Breast epithelium (tissue), 4 donors: ENCODE results near the gene UBE2Q2. TPM values are rescaled to one million over a fixed set of nuclear protein-coding genes. Genes with fewer than 3 reads are reported as not detected.

Source experiments
- DNase-seq, 2 donors: peaks; one replicate each; pipeline ENCODE4 v3.0.0-alpha.2; 2019; ENCODE audit warnings: low spot score in 2 of 2
- H3K27ac ChIP-seq, 2 donors: fragments of 200-600 bp; sonication (generic) in 1 of 2; one replicate each; pipeline ENCODE4 v1.5.1; 2016 to 2019; ENCODE audit warnings: mild to moderate bottlenecking in 1 of 2
- H3K27me3 ChIP-seq, 2 donors: fragments of 200-600 bp; sonication (generic) in 1 of 2; one replicate each; pipeline versions ENCODE4 v1.5.1 to v1.6.0; 2017 to 2019; ENCODE audit warnings: control low read depth in 1 of 2, mild to moderate bottlenecking in 1 of 2
- H3K36me3 ChIP-seq: fragments of 200-600 bp; one replicate; pipeline ENCODE4 v1.5.1; 2019
- H3K4me1 ChIP-seq, 2 donors: fragments of 200-600 bp; sonication (generic); one replicate each; pipeline ENCODE4 v1.5.1; 2016 to 2019; ENCODE audit warnings: control low read depth in 1 of 2
- H3K4me3 ChIP-seq, 3 donors: fragments of 200-600 bp; sonication (generic); 1 replicate in 2 of 3; 2 replicates in 1 of 3; pipeline ENCODE4 v1.5.1; 2016 to 2019; ENCODE audit warnings: mild to moderate bottlenecking in 3 of 3, moderate library complexity in 2 of 3
- H3K9me3 ChIP-seq, 2 donors: fragments of 200-600 bp; sonication (generic) in 1 of 2; one replicate each; pipeline ENCODE4 v1.5.1; 2016 to 2019; ENCODE audit warnings: control low read depth in 1 of 2
- CTCF ChIP-seq, 3 donors: fragments of 450-650 bp; IDR thresholded peaks; one replicate each; pipeline ENCODE4 v1.5.1; 2016 to 2017; ENCODE audit warnings: antibody characterized with exemption in 3 of 3, mild to moderate bottlenecking in 3 of 3, moderate library complexity in 3 of 3
- POLR2A ChIP-seq: fragments of 450-650 bp; IDR thresholded peaks from one replicate; pipeline ENCODE4 v1.6.1; 2016; ENCODE audit warnings: antibody characterized with exemption, mild to moderate bottlenecking, moderate library complexity
- POLR2AphosphoS5 ChIP-seq, 3 donors: sonication (generic); formaldehyde crosslinking; IDR thresholded peaks; one replicate each; pipeline ENCODE4 v1.6.1; 2017; ENCODE audit warnings: antibody characterized with exemption in 3 of 3
- intact Hi-C: fragments of 100-400 bp; cut with DNase I; formaldehyde crosslinking; loops from one replicate; pipeline ENCODE4 v1.15.1; 2023; ENCODE audit warnings: low total_unique reads
- total RNA-seq, 3 donors: library from RNA; depleted of rRNA; stranded (reverse); fragments of >200 nt; gene quantifications; one replicate each; pipeline ENCODE4 v1.1.0, GENCODE V29; 2016

UBE2Q2 gene
- total RNA-seq, 3 donors from 2014 or later = 45.9 to 56.5 (median 48.8) TPM

DNA sequence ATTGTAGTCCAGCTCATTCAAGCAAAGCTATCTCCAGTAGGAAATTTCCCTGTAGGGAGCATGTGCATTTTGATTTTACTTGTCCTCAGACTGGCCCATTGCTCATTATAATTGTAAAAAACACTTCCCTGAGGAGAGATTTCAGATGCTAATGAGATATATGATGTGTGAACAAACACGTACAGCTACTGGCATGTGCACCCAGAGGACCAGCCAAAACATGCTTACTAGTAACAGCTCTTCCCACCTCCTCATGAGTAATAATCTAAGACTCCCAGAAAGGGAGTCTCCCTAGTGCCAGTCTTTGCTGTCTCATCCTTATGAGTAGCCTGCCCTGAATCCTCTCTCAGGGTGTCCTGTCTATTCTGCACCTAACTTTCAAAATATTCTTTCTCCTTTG lies 103.8 kb downstream of the UBE2Q2 start:
- intact Hi-C loops = no loop called here
- Histone ChIP-seq H3K4me3 (no peak overlapping the region), H3K27ac (no peak overlapping the region), H3K9me3 (no peaks in the 10 kb centered on the region), H3K4me1 (no peaks in the 10 kb centered on the region), H3K36me3 (no peaks in the 10 kb centered on the region), H3K27me3 (no peaks in the 10 kb centered on the region)
- DNase-seq = no peak
- no peak for TF ChIP-seq POLR2A
- no peak for TF ChIP-seq CTCF (IDR thresholded peaks at IDR 0.05)
- no peak for TF ChIP-seq POLR2AphosphoS5 (IDR thresholded peaks at IDR 0.05)

DNA sequence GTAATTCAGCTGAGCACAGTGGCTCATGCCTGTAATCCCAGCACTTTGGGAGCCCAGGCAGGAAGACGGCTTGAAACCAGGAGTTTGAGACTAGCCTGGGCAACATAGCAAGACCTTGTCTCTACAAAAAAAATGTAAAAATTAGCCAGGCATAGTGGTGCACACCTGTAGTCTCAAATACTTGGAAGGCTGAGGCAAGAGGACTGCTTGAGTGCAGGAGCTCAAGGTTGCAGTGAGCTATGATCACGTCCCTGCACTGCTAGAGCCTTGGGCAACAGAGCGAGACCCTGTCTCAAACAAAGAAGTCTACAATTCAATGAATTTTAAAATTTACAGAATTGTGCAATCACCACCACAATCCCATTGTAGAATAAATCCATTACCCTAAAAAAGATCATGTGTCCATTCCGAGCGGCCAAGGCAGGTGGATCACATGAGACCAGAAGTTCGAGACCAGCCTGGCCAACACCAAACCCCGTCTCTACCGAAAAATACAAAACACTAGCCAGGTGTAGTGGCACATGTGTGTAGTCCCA lies 105.6 kb downstream of the UBE2Q2 start:
- DNase-seq = no peak
- TF ChIP-seq POLR2AphosphoS5 (IDR thresholded peaks at IDR 0.05) = no peak
- TF ChIP-seq POLR2A = no peak
- TF ChIP-seq CTCF (IDR thresholded peaks at IDR 0.05) = no peak
- H3K36me3 ChIP-seq = no peaks in the 10 kb centered on the region
- no peaks in the 10 kb centered on the region for H3K4me1 ChIP-seq
- H3K27me3 ChIP-seq = no peaks in the 10 kb centered on the region
- H3K27ac ChIP-seq = no peak overlapping the region
- no peaks in the 10 kb centered on the region for H3K9me3 ChIP-seq
- no peak overlapping the region for H3K4me3 ChIP-seq
- intact Hi-C loops = no loop called here

Other genes with a start within 250 kb of the UBE2Q2 start
- 10 to 100 TPM; 19.8 to 24.9 (median 23.6) TPM for gene SNUPN, start 217.7 kb upstream of the UBE2Q2 start, total RNA-seq
- 100 to 1,000 TPM; 144 to 194 (median 175) TPM for gene IMP3, start 203.2 kb upstream of the UBE2Q2 start, total RNA-seq
- 10 to 100 TPM; 32.8 to 42.7 (median 36.3) TPM for gene SNX33, start 195.5 kb upstream of the UBE2Q2 start, total RNA-seq
- 10 to 100 TPM in 2 of 3 donors, 1 to 10 TPM in 1; 6.3 to 42.9 (median 17.0) TPM for gene CSPG4, start 130.6 kb upstream of the UBE2Q2 start, total RNA-seq
- gene FBXO22, start 60.4 kb downstream of the UBE2Q2 start, total RNA-seq = 10 to 100 TPM; 12.8 to 25.3 (median 24.6) TPM
- gene NRG4, start 169.0 kb downstream of the UBE2Q2 start, total RNA-seq = under 1 TPM in 1 of 3 donors, not detected in 2; 0.15 TPM
- under 1 TPM in 2 of 3 donors, not detected in 1; 0.29 to 0.32 TPM for gene TMEM266, start 216.5 kb downstream of the UBE2Q2 start, total RNA-seq